Measurements from ENCODE around the gene NIPA2. TPM values are rescaled to one million over a fixed set of nuclear protein-coding genes. Genes with fewer than 3 reads are reported as not detected.

NIPA2 gene
- total and polyA plus RNA-seq, 2 of the 13 experiments (the other 11 are each of a cell fraction or from before 2014, with no cell fraction given): 29.0 to 56.2 TPM

GRCh38 chr15:22893881-22894280, 55.4 kb downstream of the NIPA2 start:
- no peak overlapping the region for H3K4me3 ChIP-seq (replicated peaks in 1 of 3; ENCODE audit: insufficient read depth in 1 of 3, low read depth in 2 of 3, low read length in 3 of 3)
- ATAC-seq: no peak
- BruUV-seq (replicated peaks): no TSS peak
- no peak for FAIRE-seq
- H3K36me3 ChIP-seq (replicated peaks in 1 of 2; ENCODE audit: control insufficient read depth in 1 of 2, insufficient read depth in 2 of 2, low read length in 2 of 2): peaks cover 8 to 22% of the 10 kb centered on the region in 2 experiments
- H3K4me2 ChIP-seq (ENCODE audit: low read depth, low read length): no peak overlapping the region
- TF ChIP-seq, protein P1, sequence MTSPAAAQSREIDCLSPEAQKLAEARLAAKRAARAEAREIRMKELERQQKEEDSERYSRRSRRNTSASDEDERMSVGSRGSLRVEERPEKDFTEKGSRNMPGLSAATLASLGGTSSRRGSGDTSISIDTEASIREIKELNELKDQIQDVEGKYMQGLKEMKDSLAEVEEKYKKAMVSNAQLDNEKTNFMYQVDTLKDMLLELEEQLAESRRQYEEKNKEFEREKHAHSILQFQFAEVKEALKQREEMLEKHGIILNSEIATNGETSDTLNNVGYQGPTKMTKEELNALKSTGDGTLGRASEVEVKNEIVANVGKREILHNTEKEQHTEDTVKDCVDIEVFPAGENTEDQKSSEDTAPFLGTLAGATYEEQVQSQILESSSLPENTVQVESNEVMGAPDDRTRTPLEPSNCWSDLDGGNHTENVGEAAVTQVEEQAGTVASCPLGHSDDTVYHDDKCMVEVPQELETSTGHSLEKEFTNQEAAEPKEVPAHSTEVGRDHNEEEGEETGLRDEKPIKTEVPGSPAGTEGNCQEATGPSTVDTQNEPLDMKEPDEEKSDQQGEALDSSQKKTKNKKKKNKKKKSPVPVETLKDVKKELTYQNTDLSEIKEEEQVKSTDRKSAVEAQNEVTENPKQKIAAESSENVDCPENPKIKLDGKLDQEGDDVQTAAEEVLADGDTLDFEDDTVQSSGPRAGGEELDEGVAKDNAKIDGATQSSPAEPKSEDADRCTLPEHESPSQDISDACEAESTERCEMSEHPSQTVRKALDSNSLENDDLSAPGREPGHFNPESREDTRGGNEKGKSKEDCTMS (CRISPR knock-in tag; conservative IDR thresholded peaks at IDR 0.05): no peak
- TF ChIP-seq ZNF367 (CRISPR knock-in tag; IDR thresholded peaks at IDR 0.05; ENCODE audit: borderline replicate concordance): no peak
- TF ChIP-seq, protein P2, sequence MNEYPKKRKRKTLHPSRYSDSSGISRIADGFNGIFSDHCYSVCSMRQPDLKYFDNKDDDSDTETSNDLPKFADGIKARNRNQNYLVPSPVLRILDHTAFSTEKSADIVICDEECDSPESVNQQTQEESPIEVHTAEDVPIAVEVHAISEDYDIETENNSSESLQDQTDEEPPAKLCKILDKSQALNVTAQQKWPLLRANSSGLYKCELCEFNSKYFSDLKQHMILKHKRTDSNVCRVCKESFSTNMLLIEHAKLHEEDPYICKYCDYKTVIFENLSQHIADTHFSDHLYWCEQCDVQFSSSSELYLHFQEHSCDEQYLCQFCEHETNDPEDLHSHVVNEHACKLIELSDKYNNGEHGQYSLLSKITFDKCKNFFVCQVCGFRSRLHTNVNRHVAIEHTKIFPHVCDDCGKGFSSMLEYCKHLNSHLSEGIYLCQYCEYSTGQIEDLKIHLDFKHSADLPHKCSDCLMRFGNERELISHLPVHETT (CRISPR knock-in tag; conservative IDR thresholded peaks at IDR 0.05): no peak
- no peak for TF ChIP-seq ZNF678 (CRISPR knock-in tag; IDR thresholded peaks at IDR 0.05)
- TF ChIP-seq TEAD2 (CRISPR knock-in tag; IDR thresholded peaks at IDR 0.05): no peak
- TF ChIP-seq ETV6 (CRISPR knock-in tag; conservative IDR thresholded peaks at IDR 0.05): no peak
- TF ChIP-seq HNF4A (CRISPR knock-in tag; IDR thresholded peaks at IDR 0.05): no peak
- no peak for TF ChIP-seq GABPA (IDR thresholded peaks at IDR 0.05; ENCODE audit: low read depth, low read length)
- TF ChIP-seq GABPA (CRISPR knock-in tag; IDR thresholded peaks at IDR 0.05; ENCODE audit: low read depth): no peak
- TF ChIP-seq HDAC1 (CRISPR knock-in tag; IDR thresholded peaks at IDR 0.05): no peak
- TF ChIP-seq HMG20B (CRISPR knock-in tag; conservative IDR thresholded peaks at IDR 0.05): no peak
- ChIA-PET POLR2A (no interaction called here), CTCF (ENCODE audit: low intra/inter-chr PET ratio, low total read pairs) (no interaction called here)
- H3K9ac ChIP-seq (ENCODE audit: insufficient read depth, low read depth, low read length): no peak overlapping the region
- H3K4me1 ChIP-seq (ENCODE audit: insufficient read depth, low read length): no peaks in the 10 kb centered on the region
- no peaks in the 10 kb centered on the region for H3K9me3 ChIP-seq (ENCODE audit: low read length)
- H4K20me1 ChIP-seq (ENCODE audit: insufficient read depth, low read length): no peaks in the 10 kb centered on the region
- in situ Hi-C loops (cut with HindIII; ENCODE audit: extremely low pct_ligation_motif_present, low pct_unique_long_range_greater_than_20kb): no loop called here
- H3K79me2 ChIP-seq (ENCODE audit: insufficient read depth, low read length): no peaks in the 10 kb centered on the region
- DNase-seq (ENCODE audit: low spot score): no peak
- H3K27me3 ChIP-seq (ENCODE audit: control insufficient read depth in 1 of 2, insufficient read depth in 2 of 2, low read length in 2 of 2): no peaks in the 10 kb centered on the region
- H2AFZ ChIP-seq (ENCODE audit: low read length): no peak overlapping the region
- no peak overlapping the region for H3K27ac ChIP-seq (ENCODE audit: extremely low read length, insufficient read depth, low read length)
- 95% methylated on average over 12 of the region's 13 CpGs for WGBS (ENCODE audit: low lambda C conversion rate)
- intact Hi-C loops (cut with micrococcal nuclease; ENCODE audit: unreplicated experiment): no loop called here
